IMR-90 (cell line): ENCODE results near the gene FN3KRP.

ENCODE experiments used
- POLR2A ChIP-seq: IDR thresholded peaks from 2 replicates; pipeline ENCODE4 v1.6.1; 2012; ENCODE audit warnings: mild to moderate bottlenecking, low read depth, low read length
- RAD21 ChIP-seq: IDR thresholded peaks from 2 replicates; pipeline ENCODE4 v1.6.1; 2012; ENCODE audit warnings: low read length, improper control_type of control experiment
- RFX5 ChIP-seq: IDR thresholded peaks from 2 replicates; pipeline ENCODE4 v1.8.0; 2012; ENCODE audit warnings: low read depth, mild to moderate bottlenecking, low read length, moderate library complexity
- TF ChIP-seq, protein P1 (sequence below): conservative IDR thresholded peaks from 2 replicates; pipeline ENCODE4 v1.5.1; 2012; ENCODE audit warnings: mild to moderate bottlenecking, low read depth, low read length, improper control_type of control experiment
- TF ChIP-seq, protein P2 (sequence below): fragments of 150-350 bp; IDR thresholded peaks from 2 replicates; pipeline ENCODE4 v1.6.1; 2017; ENCODE audit warnings: mild to moderate bottlenecking, antibody characterized with exemption, low read length, low read depth

DNA sequence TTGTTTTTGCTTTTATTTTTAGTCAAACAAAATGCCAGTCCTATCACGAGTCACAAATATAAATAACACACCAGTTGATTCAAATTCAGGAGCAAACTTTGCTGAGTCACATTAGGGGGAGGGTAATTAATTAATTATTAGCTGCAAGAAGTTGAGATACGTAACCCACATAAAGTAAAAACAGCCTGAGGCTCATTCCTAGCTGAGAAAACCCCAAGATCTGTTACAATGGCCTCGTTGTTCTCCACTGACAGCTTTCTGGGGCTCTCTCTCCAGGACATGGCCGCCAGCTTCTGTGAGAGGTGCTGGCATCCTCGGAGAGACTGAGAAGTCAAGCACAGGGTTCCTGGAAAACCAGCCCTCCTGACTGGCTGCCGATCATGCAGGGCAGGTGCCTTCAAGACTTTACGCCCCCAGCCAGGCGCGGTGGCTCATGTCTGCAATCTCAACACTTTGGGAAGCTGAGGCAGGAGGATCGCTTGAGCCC is 29.1 kb upstream of the FN3KRP start:
- TF ChIP-seq POLR2A (no peak), RFX5 (no peak), RAD21 (no peak)
- TF ChIP-seq, protein P1, sequence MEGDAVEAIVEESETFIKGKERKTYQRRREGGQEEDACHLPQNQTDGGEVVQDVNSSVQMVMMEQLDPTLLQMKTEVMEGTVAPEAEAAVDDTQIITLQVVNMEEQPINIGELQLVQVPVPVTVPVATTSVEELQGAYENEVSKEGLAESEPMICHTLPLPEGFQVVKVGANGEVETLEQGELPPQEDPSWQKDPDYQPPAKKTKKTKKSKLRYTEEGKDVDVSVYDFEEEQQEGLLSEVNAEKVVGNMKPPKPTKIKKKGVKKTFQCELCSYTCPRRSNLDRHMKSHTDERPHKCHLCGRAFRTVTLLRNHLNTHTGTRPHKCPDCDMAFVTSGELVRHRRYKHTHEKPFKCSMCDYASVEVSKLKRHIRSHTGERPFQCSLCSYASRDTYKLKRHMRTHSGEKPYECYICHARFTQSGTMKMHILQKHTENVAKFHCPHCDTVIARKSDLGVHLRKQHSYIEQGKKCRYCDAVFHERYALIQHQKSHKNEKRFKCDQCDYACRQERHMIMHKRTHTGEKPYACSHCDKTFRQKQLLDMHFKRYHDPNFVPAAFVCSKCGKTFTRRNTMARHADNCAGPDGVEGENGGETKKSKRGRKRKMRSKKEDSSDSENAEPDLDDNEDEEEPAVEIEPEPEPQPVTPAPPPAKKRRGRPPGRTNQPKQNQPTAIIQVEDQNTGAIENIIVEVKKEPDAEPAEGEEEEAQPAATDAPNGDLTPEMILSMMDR, result no peak
- TF ChIP-seq, protein P2, sequence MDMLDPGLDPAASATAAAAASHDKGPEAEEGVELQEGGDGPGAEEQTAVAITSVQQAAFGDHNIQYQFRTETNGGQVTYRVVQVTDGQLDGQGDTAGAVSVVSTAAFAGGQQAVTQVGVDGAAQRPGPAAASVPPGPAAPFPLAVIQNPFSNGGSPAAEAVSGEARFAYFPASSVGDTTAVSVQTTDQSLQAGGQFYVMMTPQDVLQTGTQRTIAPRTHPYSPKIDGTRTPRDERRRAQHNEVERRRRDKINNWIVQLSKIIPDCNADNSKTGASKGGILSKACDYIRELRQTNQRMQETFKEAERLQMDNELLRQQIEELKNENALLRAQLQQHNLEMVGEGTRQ, result no peak
